Diencephalon (tissue), 1 donor: ENCODE measurements around the gene KLF7. TPM values are rescaled to one million over a fixed set of nuclear protein-coding genes. Genes with fewer than 3 reads are reported as not detected.
A peak's percentile ranks its signal among the peaks of the same experiment; 100 is the strongest.

Experiments used
- small RNA-seq: library from RNA; depleted of rRNA; stranded (forward); fragments of <200 nt; gene quantifications from one replicate; pipeline ENCODE3, GENCODE V24; 2014
- total RNA-seq: library from RNA; depleted of rRNA; stranded (reverse); fragments of >200 nt; gene quantifications from one replicate; pipeline ENCODE4 v1.2.3, GENCODE V29; 2014

Gene KLF7
- 63.9 TPM for total RNA-seq

DNA sequence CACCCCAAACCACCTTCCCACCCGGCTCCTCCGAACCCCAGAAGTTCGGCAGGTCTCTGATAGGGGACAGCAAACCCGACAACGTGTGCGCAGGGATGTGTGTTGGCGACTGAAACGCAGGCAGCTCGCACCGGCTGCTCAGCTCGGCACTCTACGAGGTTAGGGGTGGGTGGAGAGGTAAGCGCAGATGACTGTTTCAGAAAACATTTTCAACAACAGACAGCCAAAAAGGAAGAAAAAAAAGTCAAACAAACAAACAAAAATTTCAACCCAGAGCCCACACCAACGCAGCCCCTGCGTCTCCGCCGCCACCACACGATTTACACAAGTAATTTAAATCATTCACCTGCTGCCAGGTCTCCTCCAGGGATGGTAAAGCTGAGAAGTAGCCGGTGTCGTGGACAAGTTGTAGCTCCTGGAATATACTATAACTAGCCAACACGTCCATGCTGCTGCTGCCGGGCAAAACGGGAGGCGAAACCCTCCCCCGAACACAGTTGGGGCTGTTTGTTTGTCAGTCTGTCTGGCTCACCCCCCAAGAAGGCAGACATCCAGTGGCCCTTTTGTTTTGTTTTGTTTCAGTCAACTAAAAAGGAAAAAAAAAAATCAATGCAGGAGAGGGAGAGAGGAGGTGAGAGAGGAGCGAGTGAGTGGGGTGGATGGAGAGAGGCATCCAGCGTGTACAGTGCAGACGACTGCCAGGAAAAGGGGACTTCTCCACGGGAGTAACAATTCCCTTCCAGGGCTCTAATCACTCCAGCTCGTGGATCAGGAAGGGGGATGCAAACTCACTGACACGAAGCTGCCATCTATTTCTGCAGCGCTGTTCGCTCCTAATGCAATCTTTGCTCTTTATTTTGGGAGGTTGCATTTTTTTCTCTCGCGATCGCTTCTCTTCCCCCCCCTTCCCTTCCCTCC is at the start of gene KLF7:
KLF7 (minus strand) TSS at position 828 of the 918 bp plus-strand sequence; CDS start at position 448, 380 bp downstream.

Small RNAs within 50 kb of the gene (small RNA-seq; reads per million reads assigned to genes)
- gene MIR2355 (2.9 reads per million, percentile 89 among the genes with 10 or more reads in this experiment), gene MIR7845 (not detected)

Other genes starting within 250 kb of the KLF7 start
- not detected for gene CPO, start 226.4 kb downstream of the KLF7 start, total RNA-seq